ENCODE data around the gene FADS3. TPM values are rescaled to one million over a fixed set of nuclear protein-coding genes. Genes with fewer than 3 reads are reported as not detected.

FADS3 gene
- total and polyA plus RNA-seq, 9 of the 15 experiments (the other 6 are each of a cell fraction or from before 2014, with no cell fraction given) = 0.97 to 148 (median 92.7) TPM

DNA sequence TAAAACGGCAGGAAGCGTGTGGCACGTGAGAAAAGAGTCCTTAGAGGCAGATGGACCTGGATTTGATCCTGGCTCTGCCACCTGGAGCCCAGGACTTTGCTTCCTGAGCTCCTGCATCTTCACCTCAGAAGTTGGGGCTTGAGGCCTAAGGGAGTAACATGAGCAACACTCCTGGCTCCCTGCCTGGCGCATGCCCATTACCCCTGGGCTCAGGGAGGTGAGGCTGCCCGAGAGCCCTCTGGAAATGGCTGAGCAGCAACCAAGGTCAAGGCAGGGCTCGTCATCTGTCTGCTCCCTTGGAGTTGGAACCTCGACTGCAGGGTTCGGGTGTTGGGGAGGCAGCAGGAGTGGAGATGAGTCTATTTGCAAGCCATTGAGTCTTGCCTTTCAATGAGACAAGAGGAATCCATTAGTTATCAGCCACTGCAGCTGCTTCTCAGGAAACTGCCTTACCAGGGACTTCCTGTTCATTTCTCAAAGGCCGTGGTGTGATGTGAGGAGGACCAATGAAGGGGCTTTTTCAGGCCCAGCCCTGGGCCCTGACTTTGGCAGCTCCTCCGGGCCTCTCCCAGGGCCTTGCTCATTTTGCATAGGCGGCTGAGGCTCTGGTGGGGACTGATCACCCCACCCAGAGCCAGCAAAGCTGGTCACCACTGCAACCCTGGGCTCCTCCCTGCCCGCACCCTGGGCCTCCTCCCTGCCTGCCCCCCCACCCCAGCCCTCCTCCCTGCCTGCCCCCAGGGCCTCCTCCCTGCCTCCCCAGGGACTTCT, 56.9 kb downstream of the FADS3 start (continued):
- TF ChIP-seq, protein P1, sequence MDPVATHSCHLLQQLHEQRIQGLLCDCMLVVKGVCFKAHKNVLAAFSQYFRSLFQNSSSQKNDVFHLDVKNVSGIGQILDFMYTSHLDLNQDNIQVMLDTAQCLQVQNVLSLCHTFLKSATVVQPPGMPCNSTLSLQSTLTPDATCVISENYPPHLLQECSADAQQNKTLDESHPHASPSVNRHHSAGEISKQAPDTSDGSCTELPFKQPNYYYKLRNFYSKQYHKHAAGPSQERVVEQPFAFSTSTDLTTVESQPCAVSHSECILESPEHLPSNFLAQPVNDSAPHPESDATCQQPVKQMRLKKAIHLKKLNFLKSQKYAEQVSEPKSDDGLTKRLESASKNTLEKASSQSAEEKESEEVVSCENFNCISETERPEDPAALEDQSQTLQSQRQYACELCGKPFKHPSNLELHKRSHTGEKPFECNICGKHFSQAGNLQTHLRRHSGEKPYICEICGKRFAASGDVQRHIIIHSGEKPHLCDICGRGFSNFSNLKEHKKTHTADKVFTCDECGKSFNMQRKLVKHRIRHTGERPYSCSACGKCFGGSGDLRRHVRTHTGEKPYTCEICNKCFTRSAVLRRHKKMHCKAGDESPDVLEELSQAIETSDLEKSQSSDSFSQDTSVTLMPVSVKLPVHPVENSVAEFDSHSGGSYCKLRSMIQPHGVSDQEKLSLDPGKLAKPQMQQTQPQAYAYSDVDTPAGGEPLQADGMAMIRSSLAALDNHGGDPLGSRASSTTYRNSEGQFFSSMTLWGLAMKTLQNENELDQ (CRISPR knock-in tag; IDR thresholded peaks at IDR 0.05; ENCODE audit: borderline replicate concordance) = no peak
- TF ChIP-seq CHD1 (IDR thresholded peaks at IDR 0.05; ENCODE audit: low read length) (no peak), RBM22 (IDR thresholded peaks at IDR 0.05; ENCODE audit: low read depth, low read length, poor library complexity, severe bottlenecking) (no peak), SMAD3 (CRISPR knock-in tag; conservative IDR thresholded peaks at IDR 0.05) (no peak), ZNF511 (CRISPR knock-in tag; IDR thresholded peaks at IDR 0.05) (no peak), ZNF586 (CRISPR knock-in tag; conservative IDR thresholded peaks at IDR 0.05) (no peak), NFIX (CRISPR knock-in tag; IDR thresholded peaks at IDR 0.05; ENCODE audit: low read depth) (no peak), RBM39 (optimal IDR thresholded peaks at IDR 0.05; ENCODE audit: low read depth, low read length) (no peak), ZEB2 (IDR thresholded peaks at IDR 0.05) (no peak), TCF15 (CRISPR knock-in tag; IDR thresholded peaks at IDR 0.05) (no peak), FOXA3 (CRISPR knock-in tag; conservative IDR thresholded peaks at IDR 0.05 in 1 of 2, IDR thresholded peaks at IDR 0.05 in 1 of 2) (no peak), SAFB2 (IDR thresholded peaks at IDR 0.05; ENCODE audit: borderline replicate concordance, low read depth, low read length, severe bottlenecking) (no peak), PHTF2 (CRISPR knock-in tag; IDR thresholded peaks at IDR 0.05) (no peak), HMGXB4 (CRISPR knock-in tag; IDR thresholded peaks at IDR 0.05) (no peak), GABPA (tag; conservative IDR thresholded peaks at IDR 0.05; ENCODE audit: low read depth) (peak; percentile 77)
- TF ChIP-seq, protein P2, sequence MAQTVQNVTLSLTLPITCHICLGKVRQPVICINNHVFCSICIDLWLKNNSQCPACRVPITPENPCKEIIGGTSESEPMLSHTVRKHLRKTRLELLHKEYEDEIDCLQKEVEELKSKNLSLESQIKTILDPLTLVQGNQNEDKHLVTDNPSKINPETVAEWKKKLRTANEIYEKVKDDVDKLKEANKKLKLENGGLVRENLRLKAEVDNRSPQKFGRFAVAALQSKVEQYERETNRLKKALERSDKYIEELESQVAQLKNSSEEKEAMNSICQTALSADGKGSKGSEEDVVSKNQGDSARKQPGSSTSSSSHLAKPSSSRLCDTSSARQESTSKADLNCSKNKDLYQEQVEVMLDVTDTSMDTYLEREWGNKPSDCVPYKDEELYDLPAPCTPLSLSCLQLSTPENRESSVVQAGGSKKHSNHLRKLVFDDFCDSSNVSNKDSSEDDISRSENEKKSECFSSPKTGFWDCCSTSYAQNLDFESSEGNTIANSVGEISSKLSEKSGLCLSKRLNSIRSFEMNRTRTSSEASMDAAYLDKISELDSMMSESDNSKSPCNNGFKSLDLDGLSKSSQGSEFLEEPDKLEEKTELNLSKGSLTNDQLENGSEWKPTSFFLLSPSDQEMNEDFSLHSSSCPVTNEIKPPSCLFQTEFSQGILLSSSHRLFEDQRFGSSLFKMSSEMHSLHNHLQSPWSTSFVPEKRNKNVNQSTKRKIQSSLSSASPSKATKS (CRISPR knock-in tag; IDR thresholded peaks at IDR 0.05) = peak; percentile 52; the same call in 1 of the 2 replicates
- TF ChIP-seq, protein P3, sequence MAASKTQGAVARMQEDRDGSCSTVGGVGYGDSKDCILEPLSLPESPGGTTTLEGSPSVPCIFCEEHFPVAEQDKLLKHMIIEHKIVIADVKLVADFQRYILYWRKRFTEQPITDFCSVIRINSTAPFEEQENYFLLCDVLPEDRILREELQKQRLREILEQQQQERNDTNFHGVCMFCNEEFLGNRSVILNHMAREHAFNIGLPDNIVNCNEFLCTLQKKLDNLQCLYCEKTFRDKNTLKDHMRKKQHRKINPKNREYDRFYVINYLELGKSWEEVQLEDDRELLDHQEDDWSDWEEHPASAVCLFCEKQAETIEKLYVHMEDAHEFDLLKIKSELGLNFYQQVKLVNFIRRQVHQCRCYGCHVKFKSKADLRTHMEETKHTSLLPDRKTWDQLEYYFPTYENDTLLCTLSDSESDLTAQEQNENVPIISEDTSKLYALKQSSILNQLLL (CRISPR knock-in tag; IDR thresholded peaks at IDR 0.05; ENCODE audit: borderline replicate concordance) = no peak

Measured in K562 (cell line).